Gastrocnemius medialis (tissue), 4 donors: ENCODE results near the gene STOML3.

ENCODE experiments used
- POLR2A ChIP-seq, 2 donors: fragments of 450-650 bp; IDR thresholded peaks; one replicate each; pipeline ENCODE4 v1.6.1; 2017; ENCODE audit warnings: antibody characterized with exemption in 2 of 2, mild to moderate bottlenecking in 2 of 2, moderate library complexity in 2 of 2
- TF ChIP-seq, protein P1 (sequence below), 5 experiments: fragments of 450-650 bp in 3 of 5; fragments of 200-600 bp in 2 of 5; sonication (generic) in 2 of 5; IDR thresholded peaks in 4 of 5; conservative IDR thresholded peaks in 1 of 5; 1 replicate in 4 of 5; 2 replicates in 1 of 5; pipeline ENCODE4 v1.5.1; 2016 to 2019; ENCODE audit warnings: antibody characterized with exemption in 5 of 5, mild to moderate bottlenecking in 3 of 5, moderate library complexity in 3 of 5

- TF ChIP-seq POLR2A (IDR thresholded peaks at IDR 0.05): no peak
- TF ChIP-seq, protein P1, sequence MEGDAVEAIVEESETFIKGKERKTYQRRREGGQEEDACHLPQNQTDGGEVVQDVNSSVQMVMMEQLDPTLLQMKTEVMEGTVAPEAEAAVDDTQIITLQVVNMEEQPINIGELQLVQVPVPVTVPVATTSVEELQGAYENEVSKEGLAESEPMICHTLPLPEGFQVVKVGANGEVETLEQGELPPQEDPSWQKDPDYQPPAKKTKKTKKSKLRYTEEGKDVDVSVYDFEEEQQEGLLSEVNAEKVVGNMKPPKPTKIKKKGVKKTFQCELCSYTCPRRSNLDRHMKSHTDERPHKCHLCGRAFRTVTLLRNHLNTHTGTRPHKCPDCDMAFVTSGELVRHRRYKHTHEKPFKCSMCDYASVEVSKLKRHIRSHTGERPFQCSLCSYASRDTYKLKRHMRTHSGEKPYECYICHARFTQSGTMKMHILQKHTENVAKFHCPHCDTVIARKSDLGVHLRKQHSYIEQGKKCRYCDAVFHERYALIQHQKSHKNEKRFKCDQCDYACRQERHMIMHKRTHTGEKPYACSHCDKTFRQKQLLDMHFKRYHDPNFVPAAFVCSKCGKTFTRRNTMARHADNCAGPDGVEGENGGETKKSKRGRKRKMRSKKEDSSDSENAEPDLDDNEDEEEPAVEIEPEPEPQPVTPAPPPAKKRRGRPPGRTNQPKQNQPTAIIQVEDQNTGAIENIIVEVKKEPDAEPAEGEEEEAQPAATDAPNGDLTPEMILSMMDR (IDR thresholded peaks at IDR 0.05 in 4 of 5, conservative IDR thresholded peaks at IDR 0.05 in 1 of 5): no peak
Observed at GRCh38 chr13:38941353-38941945, 49.2 kb downstream of the STOML3 start.
